ENCODE measurements around the gene HES4.

Gene HES4, protein sequence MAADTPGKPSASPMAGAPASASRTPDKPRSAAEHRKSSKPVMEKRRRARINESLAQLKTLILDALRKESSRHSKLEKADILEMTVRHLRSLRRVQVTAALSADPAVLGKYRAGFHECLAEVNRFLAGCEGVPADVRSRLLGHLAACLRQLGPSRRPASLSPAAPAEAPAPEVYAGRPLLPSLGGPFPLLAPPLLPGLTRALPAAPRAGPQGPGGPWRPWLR

GRCh38 chr1:999725-1000356 is at the start of gene HES4:
Gene HES4 (minus strand): TSS chr1:1000097. CDS start chr1:999973, 124 bp downstream.
- H3K27ac ChIP-seq (ENCODE audit: extremely low read depth, low read depth, low read length) = peak within 1 kb of the TSS; percentile 97
- POLR2A ChIA-PET = interaction anchor here (0.5 to 6.5 kb wide), 10 partner anchors 13 to 319 kb away, joined by 3 to 44 read pairs (median 4); partner anchors contain the start of genes AGRN, ISG15 and PLEKHN1
- H3K4me3 ChIP-seq (ENCODE audit: low read depth, low read length) = peak within 1 kb of the TSS; percentile 74
- peaks cover 0 to 40% of the 10 kb centered on the region in 2 experiments; a peak in 2 of 3 replicates for H3K36me3 ChIP-seq (ENCODE audit: control insufficient read depth in 2 of 2, insufficient read depth in 1 of 2, low read length in 2 of 2)
- CTCF ChIA-PET = interaction anchor here (0.7 kb wide), 1 partner anchor 64 kb away, joined by 3 read pairs; no protein-coding TSS in a partner anchor
- H3K4me1 ChIP-seq (ENCODE audit: control insufficient read depth, insufficient read depth, low read length) = 0 out of 2 replicates have a peak, but pooled peaks cover 3% of the 10 kb centered on the region
- no peaks in the 10 kb centered on the region for H3K9me3 ChIP-seq (ENCODE audit: control insufficient read depth, insufficient read depth, low read depth, low read length)
- TF ChIP-seq ZSCAN30 (tag by site-specific recombination; IDR thresholded peaks at IDR 0.05) (peak; percentile 65; the same call in 1 of the 2 replicates), ZNF169 (tag by site-specific recombination; IDR thresholded peaks at IDR 0.05) (no peak), ZNF707 (tag by site-specific recombination; IDR thresholded peaks at IDR 0.05) (no peak), PBX3 (CRISPR knock-in tag; IDR thresholded peaks at IDR 0.05) (no peak; the same call in 1 of the 2 replicates), ZBTB48 (tag by site-specific recombination; IDR thresholded peaks at IDR 0.05) (no peak), ZNF404 (tag by site-specific recombination; IDR thresholded peaks at IDR 0.05) (no peak), ZBTB6 (tag by site-specific recombination; IDR thresholded peaks at IDR 0.05) (peak; percentile 58), ZNF843 (tag by site-specific recombination; IDR thresholded peaks at IDR 0.05) (no peak), EGR2 (tag by site-specific recombination; IDR thresholded peaks at IDR 0.05; ENCODE audit: low read depth) (peak; percentile 74), KLF10 (tag by site-specific recombination; IDR thresholded peaks at IDR 0.05) (peak; percentile 86; the same call in 1 of the 2 replicates), KLF17 (tag by site-specific recombination; IDR thresholded peaks at IDR 0.05) (no peak), SP3 (tag by site-specific recombination; IDR thresholded peaks at IDR 0.05) (no peak), ZNF677 (tag by site-specific recombination; IDR thresholded peaks at IDR 0.05) (peak; percentile 29; the same call in 1 of the 2 replicates), ZFP69B (tag by site-specific recombination; IDR thresholded peaks at IDR 0.05) (peak; percentile 68), IKZF3 (tag by site-specific recombination; IDR thresholded peaks at IDR 0.05) (peak; percentile 58), KLF7 (tag by site-specific recombination; IDR thresholded peaks at IDR 0.05; ENCODE audit: borderline replicate concordance) (peak; percentile 61; the same call in 1 of the 2 replicates), ZBTB8A (tag by site-specific recombination; IDR thresholded peaks at IDR 0.05) (peak; percentile 84), ZFP41 (tag by site-specific recombination; IDR thresholded peaks at IDR 0.05; ENCODE audit: borderline replicate concordance) (no peak), ZNF530 (tag by site-specific recombination; IDR thresholded peaks at IDR 0.05; ENCODE audit: low read depth) (no peak), HIC1 (tag by site-specific recombination; IDR thresholded peaks at IDR 0.05) (no peak), ZBTB44 (tag by site-specific recombination; IDR thresholded peaks at IDR 0.05) (peak; percentile 32), ZBTB20 (tag by site-specific recombination; IDR thresholded peaks at IDR 0.05) (no peak; the same call in 1 of the 2 replicates), MZF1 (tag by site-specific recombination; IDR thresholded peaks at IDR 0.05; ENCODE audit: borderline replicate concordance) (no peak), ZIC2 (tag by site-specific recombination; IDR thresholded peaks at IDR 0.05) (peak; percentile 69; the same call in 1 of the 2 replicates), ZNF202 (tag by site-specific recombination; IDR thresholded peaks at IDR 0.05; ENCODE audit: borderline replicate concordance) (no peak), KLF8 (tag by site-specific recombination; IDR thresholded peaks at IDR 0.05) (peak; percentile 6; the same call in 1 of the 2 replicates)
- TF ChIP-seq, protein P1, sequence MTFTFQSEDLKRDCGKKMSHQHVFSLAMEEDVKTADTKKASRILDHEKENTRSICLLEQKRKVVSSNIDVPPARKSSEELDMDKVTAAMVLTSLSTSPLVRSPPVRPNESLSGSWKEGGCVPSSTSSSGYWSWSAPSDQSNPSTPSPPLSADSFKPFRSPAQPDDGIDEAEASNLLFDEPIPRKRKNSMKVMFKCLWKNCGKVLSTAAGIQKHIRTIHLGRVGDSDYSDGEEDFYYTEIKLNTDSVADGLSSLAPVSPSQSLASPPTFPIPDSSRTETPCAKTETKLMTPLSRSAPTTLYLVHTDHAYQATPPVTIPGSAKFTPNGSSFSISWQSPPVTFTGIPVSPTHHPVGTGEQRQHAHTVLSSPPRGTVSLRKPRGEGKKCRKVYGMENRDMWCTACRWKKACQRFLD (tag by site-specific recombination; IDR thresholded peaks at IDR 0.05) = no peak

Data from HEK293 (cell line).